Measurements from ENCODE around the gene DNASE2B.

Gene DNASE2B

DNA sequence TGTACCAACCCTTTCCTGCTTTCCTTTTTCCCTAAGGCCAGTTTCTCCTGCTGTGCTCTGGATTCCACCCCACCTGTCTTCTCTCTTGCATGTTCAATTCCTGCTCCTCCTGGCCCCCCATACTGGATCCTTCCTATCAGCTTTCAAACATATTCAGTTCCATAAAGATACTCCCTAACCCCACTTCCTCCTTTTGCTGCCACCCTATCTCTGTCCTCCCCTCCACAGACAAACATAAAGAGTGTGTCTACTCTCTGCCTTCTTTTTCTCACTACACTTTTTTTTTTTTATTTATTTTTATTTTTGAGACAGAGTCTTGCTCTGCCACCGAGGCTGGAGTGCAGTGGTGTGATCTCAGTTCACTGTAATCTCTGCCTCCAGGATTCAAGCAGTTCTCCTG lies 63.8 kb downstream of the DNASE2B start:
- in situ Hi-C loops (cut with HindIII; ENCODE audit: low pct_unique_long_range_greater_than_20kb, low sequenced_read_pairs), result no loop called here
- no peak for DNase-seq (ENCODE audit: low read depth in 1 of 2, low spot score in 1 of 2)
- TF ChIP-seq JUND (IDR thresholded peaks at IDR 0.05; ENCODE audit: low read depth), result no peak
